ENCODE results near the gene ZBED1. TPM values are rescaled to one million over a fixed set of nuclear protein-coding genes. Genes with fewer than 3 reads are reported as not detected.

Gene ZBED1
- total and polyA plus RNA-seq, 2 donors (not counting 3 experiments of a cell fraction or from before 2014, with no cell fraction given): 24.6 to 46.5 TPM

DNA sequence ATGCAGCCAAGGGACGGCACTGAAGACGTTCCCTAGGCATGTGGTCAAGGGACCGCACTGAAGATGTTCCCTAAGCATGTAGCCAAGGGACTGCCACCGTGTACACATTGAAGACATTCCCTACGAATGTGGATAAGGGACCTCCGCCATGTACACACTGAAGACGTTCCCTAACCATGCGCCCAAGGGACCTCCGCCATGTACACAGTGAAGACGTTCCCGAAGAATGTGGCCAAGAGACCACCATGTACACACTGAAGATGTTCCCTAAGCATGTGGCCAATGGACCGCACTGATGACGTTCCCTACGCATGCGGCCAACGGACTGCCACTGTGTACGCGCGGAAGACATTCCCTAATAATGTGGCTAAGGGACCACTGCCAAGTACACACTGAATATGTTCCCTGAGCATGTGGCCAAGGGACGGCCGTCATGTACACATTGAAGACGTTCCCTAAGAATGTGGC is 48.4 kb downstream of the ZBED1 start:
- dilution Hi-C loops (cut with MboI; ENCODE audit: extremely low pct_ligation_motif_present, low sequenced_read_pairs): no loop called here
- FAIRE-seq (no peak), DNase-seq (ENCODE audit: low read depth, low spot score) (no peak)
- Histone ChIP-seq H3K36me3 (ENCODE audit: control insufficient read depth in 2 of 2, extremely low read depth in 1 of 2, insufficient read depth in 2 of 2, low read length in 2 of 2) (no peaks in the 10 kb centered on the region), H3K4me3 (replicated peaks in 1 of 3; ENCODE audit: insufficient read depth in 1 of 3, low read depth in 1 of 3, low read length in 3 of 3) (no peak overlapping the region), H3K27me3 (ENCODE audit: control insufficient read depth in 2 of 2, insufficient read depth in 2 of 2, low read length in 2 of 2) (no peaks in the 10 kb centered on the region), H2AFZ (ENCODE audit: low read depth, low read length) (no peak overlapping the region), H3K4me1 (ENCODE audit: control insufficient read depth, extremely low read depth, insufficient read depth, low read length) (no peaks in the 10 kb centered on the region), H3K9ac (replicated peaks; ENCODE audit: extremely low read depth, insufficient read depth, low read length) (no peak overlapping the region), H3K9me1 (replicated peaks; ENCODE audit: control insufficient read depth, extremely low read depth, insufficient read depth, low read length) (no peaks in the 10 kb centered on the region), H3K79me2 (ENCODE audit: control insufficient read depth, insufficient read depth, low read length) (peaks cover 7% of the 10 kb centered on the region), H4K20me1 (replicated peaks; ENCODE audit: control insufficient read depth, extremely low read depth, insufficient read depth, low read length) (no peaks in the 10 kb centered on the region), H3K9me3 (replicated peaks; ENCODE audit: control insufficient read depth, insufficient read depth, low read length) (peaks cover 1% of the 10 kb centered on the region), H3K4me2 (ENCODE audit: insufficient read depth, low read length) (no peak overlapping the region), H3K27ac (ENCODE audit: insufficient read depth, low read depth, low read length) (no peak overlapping the region)
- ChIA-PET CTCF (no interaction called here), POLR2A (no interaction called here)
- TF ChIP-seq POLR2AphosphoS5 (IDR thresholded peaks at IDR 0.05; ENCODE audit: insufficient read depth, low read depth, low read length): no peak
- no peak for TF ChIP-seq GATA2 (IDR thresholded peaks at IDR 0.05; ENCODE audit: insufficient read depth, insufficient read length, low read depth, low read length)
- no peak for TF ChIP-seq MYC (IDR thresholded peaks at IDR 0.05; ENCODE audit: low read depth, low read length)
- no peak for TF ChIP-seq JUN (IDR thresholded peaks at IDR 0.05; ENCODE audit: borderline replicate concordance, insufficient read depth, insufficient read length, low read depth)
- intact Hi-C loops (cut with micrococcal nuclease): no loop called here
- no TSS peak for BruUV-seq (replicated peaks)

DNA sequence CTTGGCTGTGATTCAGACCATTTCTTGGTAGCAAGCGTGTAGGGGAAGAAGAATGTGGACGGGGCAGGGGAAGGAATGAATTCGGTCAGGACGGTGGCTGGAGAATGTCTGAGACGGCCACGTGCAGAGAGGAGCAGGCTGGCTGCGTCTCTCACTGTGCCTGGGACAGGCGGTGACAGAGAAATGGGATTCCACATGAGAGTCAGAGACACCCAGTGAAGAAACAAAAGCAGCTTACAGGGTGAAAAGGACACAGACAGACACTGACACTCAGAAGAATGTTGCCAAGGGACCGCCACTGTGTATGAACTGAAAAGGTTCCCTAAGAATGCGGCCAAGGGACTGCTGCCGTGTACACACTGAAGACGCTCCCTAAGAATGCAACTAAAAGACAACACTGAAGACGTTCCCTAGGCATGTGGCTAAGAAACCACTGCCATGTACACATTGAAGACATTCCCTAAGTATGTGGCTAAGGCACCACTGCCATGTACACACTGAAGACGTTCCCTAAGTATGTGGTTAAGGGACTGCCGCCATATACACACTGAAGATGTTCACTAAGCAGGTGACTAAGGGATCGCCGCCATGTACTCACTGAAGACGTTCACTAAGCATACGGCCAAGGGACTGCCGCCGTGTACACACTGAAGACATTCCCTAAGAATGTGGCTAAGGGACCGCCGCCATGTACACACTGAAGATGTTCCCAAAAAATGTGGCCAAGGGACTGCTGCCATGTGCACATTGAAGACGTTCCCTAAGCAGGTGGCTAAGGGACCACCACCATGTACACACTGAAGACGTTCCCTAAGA is 49.1 kb downstream of the ZBED1 start:
- Histone ChIP-seq H3K9me1 (replicated peaks; ENCODE audit: control insufficient read depth, extremely low read depth, insufficient read depth, low read length) (no peaks in the 10 kb centered on the region), H3K9ac (replicated peaks; ENCODE audit: extremely low read depth, insufficient read depth, low read length) (no peak overlapping the region), H3K27ac (ENCODE audit: insufficient read depth, low read depth, low read length) (no peak overlapping the region), H3K36me3 (ENCODE audit: control insufficient read depth in 2 of 2, extremely low read depth in 1 of 2, insufficient read depth in 2 of 2, low read length in 2 of 2) (no peaks in the 10 kb centered on the region), H3K4me1 (ENCODE audit: control insufficient read depth, extremely low read depth, insufficient read depth, low read length) (no peaks in the 10 kb centered on the region), H2AFZ (ENCODE audit: low read depth, low read length) (no peak overlapping the region), H3K79me2 (ENCODE audit: control insufficient read depth, insufficient read depth, low read length) (peaks cover 12% of the 10 kb centered on the region), H3K4me3 (replicated peaks in 1 of 3; ENCODE audit: insufficient read depth in 1 of 3, low read depth in 1 of 3, low read length in 3 of 3) (no peak overlapping the region), H3K9me3 (replicated peaks; ENCODE audit: control insufficient read depth, insufficient read depth, low read length) (peaks cover 1% of the 10 kb centered on the region), H3K27me3 (ENCODE audit: control insufficient read depth in 2 of 2, insufficient read depth in 2 of 2, low read length in 2 of 2) (no peaks in the 10 kb centered on the region), H4K20me1 (replicated peaks; ENCODE audit: control insufficient read depth, extremely low read depth, insufficient read depth, low read length) (no peaks in the 10 kb centered on the region), H3K4me2 (ENCODE audit: insufficient read depth, low read length) (no peak overlapping the region)
- BruUV-seq (replicated peaks): no TSS peak
- FAIRE-seq (peak; percentile 26), DNase-seq (ENCODE audit: low read depth, low spot score) (no peak)
- intact Hi-C loops (cut with micrococcal nuclease): no loop called here
- dilution Hi-C loops (cut with MboI; ENCODE audit: extremely low pct_ligation_motif_present, low sequenced_read_pairs): no loop called here
- TF ChIP-seq FOS (IDR thresholded peaks at IDR 0.05; ENCODE audit: borderline replicate concordance, insufficient read depth, low read length) (no peak), MYC (IDR thresholded peaks at IDR 0.05; ENCODE audit: low read depth, low read length) (no peak), POLR2AphosphoS5 (IDR thresholded peaks at IDR 0.05; ENCODE audit: insufficient read depth, low read depth, low read length) (no peak), EZH2 (IDR thresholded peaks at IDR 0.05; ENCODE audit: borderline replicate concordance, low read depth, low read length, severe bottlenecking) (no peak), JUN (IDR thresholded peaks at IDR 0.05; ENCODE audit: borderline replicate concordance, insufficient read depth, insufficient read length, low read depth) (no peak), GATA2 (IDR thresholded peaks at IDR 0.05; ENCODE audit: insufficient read depth, insufficient read length, low read depth, low read length) (no peak), POLR2A (IDR thresholded peaks at IDR 0.05; ENCODE audit: low read depth, low read length) (no peak)
- TF ChIP-seq, protein P1, sequence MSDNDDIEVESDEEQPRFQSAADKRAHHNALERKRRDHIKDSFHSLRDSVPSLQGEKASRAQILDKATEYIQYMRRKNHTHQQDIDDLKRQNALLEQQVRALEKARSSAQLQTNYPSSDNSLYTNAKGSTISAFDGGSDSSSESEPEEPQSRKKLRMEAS (IDR thresholded peaks at IDR 0.05; ENCODE audit: insufficient read depth, insufficient read length): no peak
- TF ChIP-seq, protein P2, sequence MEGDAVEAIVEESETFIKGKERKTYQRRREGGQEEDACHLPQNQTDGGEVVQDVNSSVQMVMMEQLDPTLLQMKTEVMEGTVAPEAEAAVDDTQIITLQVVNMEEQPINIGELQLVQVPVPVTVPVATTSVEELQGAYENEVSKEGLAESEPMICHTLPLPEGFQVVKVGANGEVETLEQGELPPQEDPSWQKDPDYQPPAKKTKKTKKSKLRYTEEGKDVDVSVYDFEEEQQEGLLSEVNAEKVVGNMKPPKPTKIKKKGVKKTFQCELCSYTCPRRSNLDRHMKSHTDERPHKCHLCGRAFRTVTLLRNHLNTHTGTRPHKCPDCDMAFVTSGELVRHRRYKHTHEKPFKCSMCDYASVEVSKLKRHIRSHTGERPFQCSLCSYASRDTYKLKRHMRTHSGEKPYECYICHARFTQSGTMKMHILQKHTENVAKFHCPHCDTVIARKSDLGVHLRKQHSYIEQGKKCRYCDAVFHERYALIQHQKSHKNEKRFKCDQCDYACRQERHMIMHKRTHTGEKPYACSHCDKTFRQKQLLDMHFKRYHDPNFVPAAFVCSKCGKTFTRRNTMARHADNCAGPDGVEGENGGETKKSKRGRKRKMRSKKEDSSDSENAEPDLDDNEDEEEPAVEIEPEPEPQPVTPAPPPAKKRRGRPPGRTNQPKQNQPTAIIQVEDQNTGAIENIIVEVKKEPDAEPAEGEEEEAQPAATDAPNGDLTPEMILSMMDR (IDR thresholded peaks at IDR 0.05; ENCODE audit: extremely low read depth in 1 of 2, insufficient read depth in 1 of 2, low read depth in 1 of 2, low read length in 2 of 2): no peak
- POLR2A ChIA-PET: no interaction called here
- CTCF ChIA-PET: no interaction called here

All from endothelial cell of umbilical vein (primary cell).